GM19324 (cell line): ENCODE results near the gene DENND2A.
"Not testable (repeated sequence)": the region's sequence is repeated elsewhere in the genome, so short reads cannot be mapped to it uniquely, and the experiment has no call there.

Experiments
- ATAC-seq: cut with Tn5 transposase; IDR thresholded peaks from one replicate; pipeline ENCODE4 v1.9.1; 2021; ENCODE audit warnings: mild to moderate bottlenecking, moderate library complexity; ENCODE audit not compliant: unreplicated experiment, low FRiP score

Gene DENND2A, protein sequence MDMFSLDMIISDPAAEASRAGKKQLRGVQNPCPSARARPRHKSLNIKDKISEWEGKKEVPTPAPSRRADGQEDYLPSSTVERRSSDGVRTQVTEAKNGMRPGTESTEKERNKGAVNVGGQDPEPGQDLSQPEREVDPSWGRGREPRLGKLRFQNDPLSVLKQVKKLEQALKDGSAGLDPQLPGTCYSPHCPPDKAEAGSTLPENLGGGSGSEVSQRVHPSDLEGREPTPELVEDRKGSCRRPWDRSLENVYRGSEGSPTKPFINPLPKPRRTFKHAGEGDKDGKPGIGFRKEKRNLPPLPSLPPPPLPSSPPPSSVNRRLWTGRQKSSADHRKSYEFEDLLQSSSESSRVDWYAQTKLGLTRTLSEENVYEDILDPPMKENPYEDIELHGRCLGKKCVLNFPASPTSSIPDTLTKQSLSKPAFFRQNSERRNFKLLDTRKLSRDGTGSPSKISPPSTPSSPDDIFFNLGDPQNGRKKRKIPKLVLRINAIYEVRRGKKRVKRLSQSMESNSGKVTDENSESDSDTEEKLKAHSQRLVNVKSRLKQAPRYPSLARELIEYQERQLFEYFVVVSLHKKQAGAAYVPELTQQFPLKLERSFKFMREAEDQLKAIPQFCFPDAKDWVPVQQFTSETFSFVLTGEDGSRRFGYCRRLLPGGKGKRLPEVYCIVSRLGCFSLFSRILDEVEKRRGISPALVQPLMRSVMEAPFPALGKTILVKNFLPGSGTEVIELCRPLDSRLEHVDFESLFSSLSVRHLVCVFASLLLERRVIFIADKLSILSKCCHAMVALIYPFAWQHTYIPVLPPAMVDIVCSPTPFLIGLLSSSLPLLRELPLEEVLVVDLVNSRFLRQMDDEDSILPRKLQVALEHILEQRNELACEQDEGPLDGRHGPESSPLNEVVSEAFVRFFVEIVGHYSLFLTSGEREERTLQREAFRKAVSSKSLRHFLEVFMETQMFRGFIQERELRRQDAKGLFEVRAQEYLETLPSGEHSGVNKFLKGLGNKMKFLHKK

DNA sequence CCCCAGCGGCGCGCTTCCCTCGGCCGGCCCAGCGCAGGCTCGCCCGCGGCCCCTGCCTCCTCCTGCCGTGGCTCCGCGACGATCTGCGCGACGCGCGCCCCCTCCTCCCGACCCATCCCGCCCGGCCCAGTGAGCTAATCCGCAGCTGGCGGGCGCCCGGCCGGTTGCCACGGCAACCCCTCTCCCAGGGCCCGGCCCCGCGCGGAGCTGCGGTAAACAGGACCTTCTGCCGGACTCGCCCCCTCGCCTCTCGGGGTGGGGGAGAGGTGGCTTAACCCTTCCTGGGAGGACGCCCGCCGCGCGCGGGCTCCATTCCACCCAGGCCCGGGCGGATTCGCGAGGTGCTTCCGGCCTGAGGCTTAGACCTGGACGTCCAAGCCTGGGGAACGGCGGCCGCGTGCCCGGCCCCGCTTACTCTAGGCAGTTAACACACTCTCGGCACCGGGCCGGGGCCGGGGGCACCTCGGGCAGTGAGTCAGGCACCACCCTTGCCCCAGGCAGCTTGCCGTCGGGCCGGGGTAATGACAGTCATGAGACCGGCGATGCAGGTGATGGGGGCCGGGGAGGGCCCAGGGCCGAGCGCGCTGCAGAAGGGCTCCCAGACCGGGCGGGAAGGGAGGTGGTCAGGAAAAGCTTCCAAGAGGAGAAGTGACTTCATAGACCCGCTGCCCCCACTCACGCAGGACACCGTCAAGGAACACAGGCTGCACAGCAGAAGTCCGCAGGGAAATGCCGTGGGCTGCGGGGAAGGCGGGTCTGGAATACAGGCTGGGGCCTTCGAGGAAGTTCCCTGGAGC lies at the start of gene DENND2A:
Gene DENND2A (minus strand): TSS at position 87 of the 797 bp plus-strand sequence. CDS start 38,416 bp downstream, outside the sequence.
- no peak for ATAC-seq

DNA sequence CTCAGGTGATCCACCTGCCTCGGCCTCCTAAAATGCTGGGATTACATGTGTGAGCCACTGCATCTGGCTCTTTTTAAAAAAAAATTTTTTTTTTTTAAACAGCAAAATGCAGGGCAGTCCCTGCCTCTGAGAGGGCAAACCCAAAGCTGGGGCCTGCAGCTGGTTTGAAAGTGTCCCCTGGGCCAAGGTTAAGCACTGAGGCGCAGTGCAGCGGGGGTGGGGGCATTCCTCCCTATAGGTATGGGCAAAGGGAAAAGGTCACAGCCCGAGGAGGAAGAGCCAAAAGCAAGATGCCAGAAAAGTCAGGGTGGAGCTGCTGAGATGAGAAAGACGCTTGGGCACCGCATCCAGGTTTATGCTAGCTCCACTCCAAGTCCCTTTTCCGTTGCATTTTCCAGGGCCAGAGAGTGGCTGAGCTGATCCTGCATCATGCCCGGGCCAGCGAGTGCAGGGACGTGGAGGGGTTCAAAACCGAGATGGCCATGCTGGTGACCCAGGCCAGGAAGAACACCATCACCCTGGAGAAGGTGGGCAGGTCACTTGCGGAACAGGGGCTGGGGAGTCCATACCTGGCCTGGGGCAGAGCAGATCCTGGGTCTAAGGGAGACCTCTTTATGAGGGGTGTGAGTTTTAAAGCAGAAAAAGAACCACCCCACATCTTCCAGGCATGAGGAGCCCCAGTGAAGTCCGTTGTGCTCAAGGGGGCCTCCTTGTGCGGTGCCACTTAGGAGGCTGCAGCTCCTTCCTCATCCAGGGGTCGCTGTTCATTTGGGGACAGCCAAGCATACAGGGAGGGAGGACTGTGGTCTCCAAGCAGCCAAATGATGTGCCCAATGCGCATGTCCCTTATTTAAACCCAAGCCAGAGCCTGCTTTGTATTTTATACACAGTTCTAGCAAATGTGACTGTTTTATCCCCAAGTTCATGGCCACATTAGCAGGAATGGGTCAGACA lies 48.9 kb upstream of the DENND2A start:
- no peak for ATAC-seq

DNA sequence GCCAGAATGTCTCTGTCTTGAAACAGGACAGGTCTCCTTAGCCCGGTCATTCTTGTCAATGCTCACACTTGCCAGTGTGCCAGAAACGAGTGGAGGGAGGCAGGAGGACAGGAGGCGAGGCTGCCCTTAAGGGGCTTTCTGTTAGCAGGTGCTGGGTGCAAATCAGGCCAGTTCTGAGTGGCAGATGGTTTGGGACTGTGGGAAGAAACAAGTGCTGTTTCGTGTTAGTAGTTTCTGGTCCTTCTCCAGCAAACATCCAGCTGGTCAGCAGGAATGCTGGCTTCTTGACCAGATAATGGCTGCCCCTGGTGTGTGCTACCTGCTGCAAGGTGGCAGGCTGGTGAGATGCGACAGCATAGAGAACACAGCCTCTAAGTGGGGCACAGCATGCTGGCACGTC lies 47.7 kb upstream of the DENND2A start:
- no peak for ATAC-seq

DNA sequence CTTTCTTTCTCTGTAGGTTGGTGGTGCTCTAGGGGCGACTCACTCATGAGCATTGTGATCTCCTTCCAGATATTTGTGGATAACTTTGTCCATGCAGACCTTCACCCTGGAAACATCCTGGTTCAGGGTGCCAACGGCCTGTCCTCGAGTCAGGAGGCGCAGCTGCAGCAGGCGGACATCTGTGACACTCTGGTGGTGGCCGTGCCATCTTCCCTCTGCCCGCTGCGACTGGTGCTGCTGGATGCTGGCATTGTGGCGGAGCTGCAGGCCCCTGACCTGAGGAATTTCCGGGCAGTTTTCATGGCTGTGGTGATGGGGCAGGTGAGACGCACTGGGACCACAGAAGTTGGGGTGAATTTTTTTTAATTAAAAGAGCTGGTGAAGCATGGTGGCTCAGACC lies 46.3 kb upstream of the DENND2A start:
- ATAC-seq, result no peak

DNA sequence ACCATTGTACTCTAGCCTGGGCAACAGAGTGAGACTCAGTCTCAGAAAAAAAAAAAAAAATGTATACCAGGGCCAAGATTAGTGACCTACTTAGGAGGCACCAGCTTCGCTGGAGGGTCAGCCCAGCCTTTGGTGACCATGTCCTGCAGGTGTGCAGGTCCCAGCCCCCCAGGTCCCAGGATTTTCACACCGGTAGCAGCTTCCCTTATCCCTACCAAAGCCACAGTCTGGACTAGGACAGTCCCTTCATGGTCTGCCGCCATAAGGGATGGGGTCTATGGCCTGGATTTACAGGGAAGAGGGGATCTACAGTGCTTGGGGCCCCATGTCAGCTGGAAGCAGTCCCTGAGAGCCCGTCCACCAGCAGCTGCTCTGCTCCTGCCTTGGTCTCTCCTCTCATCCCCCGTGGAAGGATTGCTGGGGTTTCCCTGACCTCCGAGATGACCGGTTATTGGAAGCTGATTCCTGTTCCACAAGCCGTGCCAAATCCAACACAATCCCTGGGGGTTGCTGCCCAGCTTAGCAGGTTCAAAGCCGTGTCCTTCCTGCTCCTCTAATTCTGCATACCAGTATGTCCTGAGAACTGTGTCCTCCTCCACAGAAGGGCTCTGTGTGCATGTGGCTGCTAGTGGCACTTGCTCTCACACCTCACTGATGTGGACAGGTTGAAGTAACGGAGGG lies 44.9 kb upstream of the DENND2A start:
- ATAC-seq, result no peak

DNA sequence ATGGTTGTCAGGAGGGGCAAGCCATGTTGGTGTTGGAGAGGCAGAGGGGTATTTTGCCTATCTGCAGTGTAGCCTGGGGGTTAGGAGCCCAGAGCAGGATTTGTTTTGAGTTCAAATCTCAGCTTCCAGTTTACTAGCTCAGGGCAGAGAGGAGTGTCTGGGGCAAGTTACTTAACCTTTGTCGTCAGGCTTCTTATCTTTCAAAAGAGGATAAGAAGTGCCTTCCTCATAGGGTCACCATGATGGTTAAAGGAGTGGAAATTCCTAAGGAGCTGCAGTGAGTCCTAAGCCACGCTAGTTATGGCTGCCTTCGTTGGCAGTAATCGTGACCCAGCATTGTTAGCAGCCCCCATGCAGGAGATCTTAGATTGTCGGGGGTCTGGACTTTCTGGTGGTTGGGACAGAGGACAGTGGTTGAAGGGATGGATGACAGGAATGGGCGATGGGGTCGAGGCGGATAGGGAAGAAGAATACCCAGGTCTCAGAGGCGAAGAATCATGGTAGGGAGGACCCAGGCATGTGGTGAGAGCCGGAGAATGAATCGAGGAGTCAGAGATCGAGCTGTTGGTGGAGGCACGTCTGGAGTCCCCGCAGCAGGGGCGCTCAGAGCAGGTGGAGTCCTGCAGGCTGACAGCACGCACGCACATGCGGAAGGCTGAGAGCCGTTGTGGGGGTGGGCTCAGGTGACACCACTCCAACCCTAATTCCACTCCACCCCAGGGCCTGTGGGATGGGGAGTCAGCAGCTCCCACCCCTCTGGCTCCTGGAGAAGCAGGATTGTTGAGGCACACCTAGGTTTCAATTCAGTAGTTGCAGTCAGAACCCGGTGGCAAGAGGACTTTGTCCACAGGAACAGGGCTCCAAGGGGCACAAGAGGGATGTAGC lies 43.7 kb upstream of the DENND2A start:
- no peak for ATAC-seq

DNA sequence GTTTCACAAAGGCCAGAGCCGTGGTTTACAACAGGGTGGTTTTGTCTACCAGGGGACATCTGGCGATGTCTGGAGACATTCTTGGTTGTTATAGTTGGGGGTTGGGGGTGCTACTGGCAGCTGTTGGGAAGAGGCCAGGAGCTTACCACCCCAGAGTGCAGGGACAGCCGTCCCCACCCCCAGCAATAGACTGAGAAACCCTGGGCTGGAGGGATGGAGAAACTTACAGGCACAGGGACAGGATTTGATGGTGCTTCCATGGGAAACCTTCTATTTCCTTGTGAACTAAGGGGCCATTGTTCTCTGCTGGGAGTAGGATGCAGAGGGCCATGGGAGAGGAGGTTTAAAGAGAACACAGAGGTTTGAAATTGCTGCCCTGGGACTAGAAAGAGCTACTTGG lies 43.0 kb upstream of the DENND2A start:
- no peak for ATAC-seq

DNA sequence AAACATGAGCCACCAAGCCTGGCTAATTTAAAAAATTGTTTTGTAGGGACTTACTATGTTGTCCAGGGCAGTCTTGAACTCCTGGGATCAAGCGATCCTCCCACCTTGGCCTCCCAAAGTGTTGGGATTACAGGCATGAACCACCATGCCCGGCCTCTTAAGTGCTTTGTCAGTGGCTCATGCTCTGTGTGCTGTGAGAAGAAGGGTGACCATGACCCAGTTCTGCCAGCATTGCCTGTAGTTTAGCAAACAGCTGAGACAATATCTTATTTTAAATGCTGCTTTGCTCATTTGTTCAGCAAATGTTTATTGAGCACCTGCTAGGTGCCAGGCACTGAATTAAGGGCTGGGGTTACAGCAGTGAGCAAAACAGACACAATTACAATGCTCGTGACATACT lies 41.2 kb upstream of the DENND2A start:
- ATAC-seq, result no peak

DNA sequence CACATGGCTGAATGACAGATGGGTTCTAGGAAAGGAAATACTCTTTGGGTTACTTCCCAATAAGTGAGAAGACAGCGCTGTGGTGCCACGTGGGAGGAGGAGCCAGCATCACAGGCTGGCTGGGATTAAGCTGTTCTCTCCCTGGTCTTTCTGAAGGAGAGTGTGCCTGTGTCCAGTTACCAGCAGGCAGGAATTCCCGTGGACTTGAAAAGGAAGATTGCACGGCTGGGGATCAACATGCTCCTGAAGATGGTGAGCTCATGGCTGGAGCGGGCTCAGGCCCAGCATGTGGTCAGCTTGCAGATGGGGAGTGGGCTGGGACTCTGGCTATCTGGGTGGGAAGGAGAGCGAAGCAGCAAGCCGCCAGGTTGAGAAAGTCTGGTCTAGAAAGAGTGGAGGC lies 40.3 kb upstream of the DENND2A start:
- no peak for ATAC-seq

DNA sequence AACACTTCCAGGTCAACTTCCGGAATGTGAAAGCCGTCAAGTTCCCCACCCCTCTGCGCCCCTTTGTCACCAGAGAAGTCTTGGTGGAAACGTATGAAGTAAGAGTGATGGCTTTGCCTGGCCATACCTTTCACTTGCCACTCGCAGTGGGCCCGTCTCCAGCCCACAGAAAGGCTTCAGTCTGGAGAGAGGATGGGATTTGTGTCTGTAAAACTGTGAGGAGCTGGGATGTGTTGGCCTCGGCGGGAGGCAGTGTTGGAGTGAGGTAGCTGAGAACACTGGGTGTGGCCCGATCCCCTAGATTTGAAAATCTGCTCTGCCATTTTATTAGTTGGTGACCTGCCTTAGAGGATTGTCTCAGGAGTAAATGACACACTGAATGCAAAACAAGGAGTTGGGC lies 38.6 kb upstream of the DENND2A start:
- ATAC-seq, result no peak

DNA sequence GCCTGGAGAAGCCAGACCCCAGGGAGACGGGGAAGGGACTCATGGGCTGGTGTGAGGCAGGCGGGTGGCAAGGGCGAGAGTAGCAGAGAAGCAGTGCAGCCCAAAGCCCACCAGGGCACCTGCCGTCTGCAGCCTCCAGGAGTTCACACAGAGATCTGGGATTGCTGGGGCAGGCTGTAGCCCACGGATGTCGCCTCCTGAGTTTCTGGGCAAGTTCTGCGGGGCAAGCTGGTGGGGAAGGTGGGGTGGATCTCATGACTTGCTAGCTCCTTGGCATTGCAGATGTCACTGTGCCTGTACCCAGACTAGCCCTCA lies 38.2 kb upstream of the DENND2A start:
- ATAC-seq, result no peak

DNA sequence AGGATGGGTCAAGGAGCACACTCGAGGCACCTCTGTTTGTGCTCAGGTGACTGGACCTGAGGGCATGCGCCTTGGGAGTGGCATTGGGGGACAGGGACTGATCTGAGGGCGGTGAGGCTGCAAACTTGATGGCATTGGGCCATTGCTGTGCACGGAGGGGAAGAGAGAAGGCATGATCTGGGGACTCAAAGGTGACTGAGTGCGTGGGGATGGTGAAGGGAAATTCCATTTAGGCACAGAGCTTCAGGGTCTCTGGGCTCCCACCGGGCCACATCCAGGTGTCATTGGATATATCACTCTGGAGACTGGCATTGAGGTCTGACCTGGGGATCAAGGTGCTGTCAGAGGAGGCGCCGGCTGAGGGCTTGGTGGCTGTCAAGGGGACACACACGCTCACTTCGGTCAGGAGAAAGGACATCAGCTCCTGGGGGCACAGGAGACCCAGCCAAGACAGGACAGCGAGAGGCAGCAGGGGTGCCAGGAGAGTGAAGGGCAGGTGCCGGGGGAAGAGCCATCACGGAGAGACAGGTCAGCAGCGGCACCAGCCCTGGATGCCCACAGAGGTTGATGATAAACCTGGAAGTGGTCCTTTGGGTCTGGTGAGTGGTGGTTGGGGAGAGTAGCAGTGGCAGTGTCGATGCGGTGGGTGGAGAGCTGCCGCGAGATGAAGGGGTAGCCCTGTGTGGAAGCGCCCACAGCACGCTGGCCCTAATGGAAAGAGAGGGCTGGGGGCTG lies 37.6 kb upstream of the DENND2A start:
- ATAC-seq, result no peak

DNA sequence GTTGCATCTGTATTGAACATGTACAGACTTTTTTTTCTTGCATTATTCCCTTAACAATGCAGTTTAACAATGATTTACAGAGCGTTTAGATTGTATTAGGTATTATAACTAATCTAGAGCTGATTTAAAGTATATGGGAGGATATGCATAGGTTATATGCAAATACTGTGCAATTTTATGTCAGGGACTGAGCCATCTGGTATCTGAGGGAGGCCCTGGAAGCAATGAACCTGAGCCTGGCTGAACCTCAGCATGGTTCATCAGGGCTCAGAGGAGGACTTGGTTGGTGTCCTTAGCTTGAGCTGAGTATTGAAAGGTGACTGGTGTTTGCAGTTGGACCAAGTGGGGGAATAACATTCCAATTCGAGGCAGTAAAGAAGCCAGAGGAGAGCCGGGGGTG lies 36.9 kb upstream of the DENND2A start:
- ATAC-seq, result no peak

DNA sequence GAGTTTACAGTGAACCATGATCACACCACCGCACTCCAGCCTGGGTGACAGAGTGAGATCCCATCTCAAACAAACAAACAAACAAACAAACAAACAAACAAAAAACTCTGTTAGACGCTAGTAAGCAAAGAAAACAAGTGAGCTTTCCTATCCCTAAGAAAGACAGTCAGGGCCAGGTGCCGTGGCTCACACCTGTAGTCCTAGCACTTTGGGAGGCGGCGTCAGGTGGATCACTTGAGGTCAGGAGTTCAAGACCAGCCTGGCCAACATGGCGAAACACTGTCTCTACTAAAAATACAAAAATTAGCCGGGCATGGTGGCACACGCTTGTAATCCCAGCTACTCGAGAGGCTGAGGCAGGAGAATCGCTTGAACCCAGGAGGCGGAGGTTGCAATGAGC lies 36.3 kb upstream of the DENND2A start:
- ATAC-seq, result not testable (repeated sequence)

DNA sequence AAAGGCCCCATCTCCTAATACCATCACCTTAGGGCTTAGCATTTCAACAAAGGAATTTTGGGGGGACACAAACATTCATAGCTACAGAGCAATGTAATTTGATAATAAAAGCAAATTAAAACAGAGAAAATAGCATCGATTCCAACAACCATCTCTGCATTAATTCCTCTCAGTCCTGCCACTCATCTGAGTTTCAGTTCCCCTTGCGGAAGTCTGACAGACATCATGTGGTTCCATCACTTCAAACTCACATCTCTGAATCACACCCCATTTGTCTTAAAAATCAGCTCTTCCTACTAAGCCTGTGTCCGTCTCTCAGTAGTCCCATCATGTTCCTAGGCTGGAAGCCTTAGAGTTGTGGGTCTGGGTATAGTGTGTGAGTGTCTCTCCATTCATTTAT lies 35.7 kb upstream of the DENND2A start:
- no peak for ATAC-seq

DNA sequence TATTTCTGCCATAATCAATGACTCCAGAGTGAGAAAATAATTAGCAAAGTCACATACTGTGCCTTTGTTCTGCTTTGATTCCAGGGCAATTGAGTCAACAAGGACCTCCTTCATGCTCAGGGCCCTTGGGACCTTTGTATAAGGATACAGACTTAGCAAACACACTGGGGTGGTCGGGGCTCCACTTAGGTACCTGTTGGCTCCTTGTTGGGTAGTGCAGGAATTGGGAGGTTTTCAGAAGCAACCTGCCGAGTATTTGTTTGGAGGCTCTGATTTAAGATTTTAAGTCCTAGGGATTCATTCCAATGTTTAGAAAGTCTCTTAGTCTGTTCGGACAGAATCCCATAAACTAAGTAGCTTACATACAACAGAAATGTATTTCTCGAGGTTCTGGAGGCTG lies 35.1 kb upstream of the DENND2A start:
- ATAC-seq, result no peak

DNA sequence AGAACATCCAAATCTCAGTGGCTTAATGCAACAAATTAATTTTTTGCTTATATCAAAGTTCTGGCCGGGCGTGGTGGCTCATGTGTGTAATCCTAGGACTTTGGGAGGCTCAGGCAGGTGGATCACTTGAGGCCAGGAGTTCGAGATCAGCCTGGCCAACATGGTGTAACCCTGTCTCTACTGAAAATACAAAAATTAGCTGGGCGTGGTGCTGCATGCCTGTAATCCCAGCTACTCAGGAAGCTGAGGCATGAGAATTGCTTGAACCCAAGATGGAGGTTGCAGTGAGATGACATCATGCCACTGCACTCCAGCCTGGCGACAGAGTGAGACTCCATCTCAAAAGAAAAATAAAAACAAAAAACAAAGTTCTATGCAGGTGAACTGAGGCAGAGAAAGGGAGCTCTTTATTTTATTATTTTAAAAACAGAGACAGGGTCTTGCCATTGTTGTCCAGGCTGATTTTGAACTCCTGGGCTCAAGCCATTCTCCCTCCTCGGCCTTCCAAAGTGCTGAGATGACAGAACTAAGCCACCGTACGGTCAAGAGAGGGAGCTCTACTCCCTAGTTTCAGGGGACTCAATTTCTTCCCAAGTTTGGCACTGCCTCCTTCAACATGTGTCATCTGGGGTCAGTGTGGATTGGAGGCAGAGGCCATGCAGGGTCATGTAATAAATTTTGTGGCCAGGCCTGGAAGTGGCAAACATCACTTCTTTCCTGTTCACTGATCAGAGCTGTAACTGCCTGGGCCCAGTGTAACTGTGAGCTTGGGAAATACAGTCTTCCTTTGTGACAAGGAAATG lies 34.5 kb upstream of the DENND2A start:
- ATAC-seq, result no peak
